ENCODE results near the gene LRRC25. TPM values are rescaled to one million over a fixed set of nuclear protein-coding genes. Genes with fewer than 3 reads are reported as not detected.

LRRC25 gene
- total and polyA plus RNA-seq, 2 of the 4 experiments (the other 2 are of a cell fraction), result 0.03 TPM; not detected in 1

GRCh38 chr19:18414504-18415177 is 17.2 kb upstream of the LRRC25 start:
- no peak for DNase-seq
- H3K79me1 ChIP-seq (ENCODE audit: low read depth in 1 of 2, low read length in 2 of 2), result peaks cover 0 to 14% of the 10 kb centered on the region in 2 experiments; a peak in 2 of 4 replicates
- no TSS peak for BruUV-seq (replicated peaks)
- H3K4ac ChIP-seq (ENCODE audit: low read depth, low read length), result peak overlapping the region; percentile 97
- H2AK9ac ChIP-seq (replicated peaks; ENCODE audit: low read depth, low read length, poor library complexity), result peak overlapping the region; percentile 96
- H4K20me1 ChIP-seq (ENCODE audit: insufficient read depth, low read length), result no peaks in the 10 kb centered on the region
- H3K9me1 ChIP-seq (ENCODE audit: insufficient read depth, low read length), result peaks cover 16% of the 10 kb centered on the region; the same call in 1 of the 2 replicates
- H3K9me3 ChIP-seq (ENCODE audit: control insufficient read depth, insufficient read depth, low read length), result no peaks in the 10 kb centered on the region
- H4K91ac ChIP-seq (ENCODE audit: insufficient read depth, low read depth, low read length), result peak overlapping the region; percentile 89; the same call in 1 of the 2 replicates
- H2BK20ac ChIP-seq (ENCODE audit: low read depth, low read length), result peak overlapping the region; percentile 55; the same call in 1 of the 2 replicates
- peak overlapping the region; percentile 88 to 96 for H4K8ac ChIP-seq (ENCODE audit: low read depth in 2 of 2, low read length in 2 of 2)
- intact Hi-C loops (cut with micrococcal nuclease), result loop anchor here (5.0 to 10.0 kb wide), 2 partner anchors 137 to 210 kb away; partner anchors contain the start of gene RAB3A
- TF ChIP-seq POLR2A (IDR thresholded peaks at IDR 0.05; ENCODE audit: low read depth, low read length), result no peak
- no peak for TF ChIP-seq MAZ (IDR thresholded peaks at IDR 0.05; ENCODE audit: borderline replicate concordance, low read depth, low read length)
- no peak for TF ChIP-seq CHD1 (IDR thresholded peaks at IDR 0.05; ENCODE audit: low read depth, low read length)
- TF ChIP-seq RAD21 (IDR thresholded peaks at IDR 0.05; ENCODE audit: low read length), result no peak
- TF ChIP-seq CEBPB (IDR thresholded peaks at IDR 0.05; ENCODE audit: low read depth, low read length), result no peak
- TF ChIP-seq RFX5 (IDR thresholded peaks at IDR 0.05; ENCODE audit: low read depth, low read length), result no peak
- TF ChIP-seq MAFK (IDR thresholded peaks at IDR 0.05; ENCODE audit: low read depth, low read length), result no peak
- TF ChIP-seq NFE2L2 (IDR thresholded peaks at IDR 0.05; ENCODE audit: low read depth, low read length), result no peak
- CTCF ChIA-PET, result interaction anchor here (0.8 to 1.3 kb wide), 2 partner anchors 37 to 86 kb away, joined by 3 to 4 read pairs; no protein-coding TSS in a partner anchor
- H2AK5ac ChIP-seq (ENCODE audit: low read depth, low read length), result peak overlapping the region; percentile 94
- H3K4me3 ChIP-seq (ENCODE audit: insufficient read depth, low read depth, low read length), result no peak overlapping the region
- peak overlapping the region; percentile 82 for H3K23ac ChIP-seq (ENCODE audit: low read depth, low read length)
- H2BK15ac ChIP-seq (ENCODE audit: low read depth, low read length), result peak overlapping the region; percentile 94; the same call in 2 of the 3 replicates
- H3K4me1 ChIP-seq (ENCODE audit: control insufficient read depth, insufficient read depth, low read length), result peaks cover 34% of the 10 kb centered on the region
- dilution Hi-C loops (cut with HindIII; ENCODE audit: low sequenced_read_pairs, unreplicated experiment), result no loop called here
- ATAC-seq (ENCODE audit: low read depth), result no peak
- peak overlapping the region; percentile 62 for H4K5ac ChIP-seq (ENCODE audit: low read depth, low read length)
- H3K36me3 ChIP-seq (ENCODE audit: control insufficient read depth, insufficient read depth, low read length), result no peaks in the 10 kb centered on the region
- H3K27ac ChIP-seq (ENCODE audit: insufficient read depth, low read length), result peak overlapping the region; percentile 78
- POLR2A ChIA-PET (ENCODE audit: unreplicated experiment), result no interaction called here
- 30% methylated on average over 7 of the region's 11 CpGs; no CpG with 5 or more reads in 1 of the 2 experiments for WGBS, 2 experiments (ENCODE audit: extremely low coverage in 2 of 2, insufficient read length in 1 of 2)
- H3K18ac ChIP-seq (ENCODE audit: low read depth, low read length), result no peak overlapping the region; the same call in 1 of the 2 replicates
- peak overlapping the region; percentile 98 for H2AFZ ChIP-seq (replicated peaks; ENCODE audit: low read length, poor library complexity)
- peak overlapping the region; percentile 88 for H3K14ac ChIP-seq (replicated peaks; ENCODE audit: low read depth, low read length)
- H2BK120ac ChIP-seq (ENCODE audit: low read depth, low read length), result peak overlapping the region; percentile 83
- peak overlapping the region; percentile 27 for H3K4me2 ChIP-seq (ENCODE audit: low read depth, low read length)
- H3K56ac ChIP-seq (ENCODE audit: extremely low read depth, insufficient read depth, low read length), result no peak overlapping the region
- in situ Hi-C loops (cut with MboI; ENCODE audit: low sequenced_read_pairs), result loop anchor here (10.0 kb wide), 2 partner anchors 220 to 300 kb away; partner anchors contain the start of gene MPV17L2
- peak overlapping the region; percentile 44 for H2BK5ac ChIP-seq (ENCODE audit: low read depth, low read length, poor library complexity, severe bottlenecking)
- no peaks in the 10 kb centered on the region for H3K27me3 ChIP-seq (ENCODE audit: control insufficient read depth, insufficient read depth, low read length)
- peak overlapping the region; percentile 50 for H3K9ac ChIP-seq (ENCODE audit: low read depth, low read length)
